Loucy (cell line): Measurements from ENCODE around the gene NPW.
A peak's percentile ranks its signal among the peaks of the same experiment; 100 is the strongest.

Experiments
- H2AFZ ChIP-seq: fragments of 200-600 bp; sonication (generic); 2 replicates; pipeline ENCODE4 v1.6.0; 2016; ENCODE audit warnings: antibody characterized with exemption, mild to moderate bottlenecking, low read length, moderate library complexity
- H3F3A ChIP-seq: fragments of 200-600 bp; 2 replicates; pipeline ENCODE4 v1.6.0; 2016; ENCODE audit warnings: antibody characterized with exemption, low read depth, mild to moderate bottlenecking
- H3K27me3 ChIP-seq: fragments of 200-600 bp; sonication (generic); 2 replicates; pipeline ENCODE4 v1.6.1; 2014; ENCODE audit warnings: low read length, mild to moderate bottlenecking; ENCODE audit not compliant: insufficient read depth, poor library complexity, severe bottlenecking
- H3K36me3 ChIP-seq: fragments of 200-600 bp; sonication (generic); 2 replicates; pipeline ENCODE4 v1.6.1; 2016; ENCODE audit warnings: low read length; ENCODE audit not compliant: insufficient read depth
- H3K4me1 ChIP-seq: fragments of 200-600 bp; sonication (generic); 2 replicates; pipeline ENCODE4 v1.5.1; 2014; ENCODE audit warnings: low read length, mild to moderate bottlenecking; ENCODE audit not compliant: insufficient read depth, poor library complexity, severe bottlenecking
- H3K4me2 ChIP-seq: fragments of 200-600 bp; sonication (generic); 2 replicates; pipeline ENCODE4 v1.6.0; 2014; ENCODE audit warnings: antibody characterized with exemption, low read length, low read depth, mild to moderate bottlenecking; ENCODE audit not compliant: poor library complexity, severe bottlenecking
- H3K4me3 ChIP-seq: fragments of 200-600 bp; sonication (generic); 2 replicates; pipeline ENCODE4 v1.5.1; 2014; ENCODE audit warnings: low read length, mild to moderate bottlenecking, mixed read lengths; ENCODE audit not compliant: poor library complexity, severe bottlenecking
- H3K79me2 ChIP-seq: fragments of 200-600 bp; sonication (generic); 2 replicates; pipeline ENCODE4 v1.6.1; 2014; ENCODE audit warnings: low read length; ENCODE audit not compliant: insufficient read depth
- H3K9ac ChIP-seq: fragments of 200-600 bp; sonication (generic); 2 replicates; pipeline ENCODE4 v1.6.0; 2014; ENCODE audit warnings: mild to moderate bottlenecking, low read depth, low read length, moderate library complexity; ENCODE audit not compliant: poor library complexity, severe bottlenecking
- H3K9me2 ChIP-seq: fragments of 200-600 bp; sonication (generic); replicated peaks from 2 replicates; pipeline ENCODE4 v1.6.1; 2016; ENCODE audit warnings: low read depth, low read length, mixed read lengths
- H3K9me3 ChIP-seq: fragments of 200-600 bp; sonication (generic); 2 replicates; pipeline ENCODE4 v1.6.1; 2014; ENCODE audit warnings: mild to moderate bottlenecking, antibody characterized with exemption, low read length, low read depth; ENCODE audit not compliant: insufficient read depth
- H4K20me1 ChIP-seq: fragments of 200-600 bp; sonication (generic); 2 replicates; pipeline ENCODE4 v1.6.0; 2014; ENCODE audit warnings: antibody characterized with exemption, low read length, mild to moderate bottlenecking; ENCODE audit not compliant: insufficient read depth, poor library complexity, severe bottlenecking
- EZH2phosphoT487 ChIP-seq: fragments of 200-600 bp; IDR thresholded peaks from 2 replicates; pipeline ENCODE4 v1.6.1; 2018; ENCODE audit warnings: antibody characterized with exemption, mild to moderate bottlenecking, moderate library complexity, borderline replicate concordance
- TF ChIP-seq, protein P1 (sequence below): fragments of 200-600 bp; sonication (generic); conservative IDR thresholded peaks from 2 replicates; pipeline ENCODE4 v1.5.1; 2014; ENCODE audit warnings: mild to moderate bottlenecking, antibody characterized with exemption, low read length

Gene NPW

DNA sequence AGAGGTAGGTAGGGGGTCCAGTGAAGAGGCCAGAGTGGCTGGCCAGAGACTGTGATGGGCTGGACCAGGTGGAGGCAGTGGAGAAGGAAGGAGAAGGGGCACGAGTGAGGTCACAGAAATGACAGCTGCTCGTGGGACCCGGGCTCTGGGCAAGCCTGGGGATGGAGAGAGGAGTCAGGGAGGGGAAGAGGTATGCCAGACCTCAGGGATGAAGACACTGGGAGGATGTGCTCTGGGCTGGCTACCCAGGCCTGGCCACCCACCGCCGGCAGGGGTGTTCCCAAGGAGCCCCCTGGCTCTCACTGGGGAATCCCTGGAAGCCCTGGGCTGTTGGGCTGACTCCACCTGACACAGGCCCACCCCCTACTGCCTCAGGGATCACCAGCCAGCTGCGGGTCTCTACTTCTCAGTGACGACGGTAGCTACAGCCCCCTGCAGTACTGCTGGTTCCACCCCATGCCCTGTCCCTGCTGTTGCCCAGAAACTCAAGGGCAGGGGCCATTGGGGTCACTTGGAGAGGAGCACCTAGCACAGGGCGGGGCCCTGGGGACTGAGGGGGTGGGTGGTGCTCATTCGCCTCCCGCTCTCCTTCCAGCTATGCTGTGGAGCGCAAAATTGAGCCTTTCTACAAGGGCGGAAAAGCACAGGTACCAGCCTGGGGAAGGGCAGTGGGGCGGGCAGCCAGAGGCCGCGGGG, 46.0 kb upstream of the NPW start:
- H3F3A ChIP-seq: peaks cover 2% of the 10 kb centered on the region; the same call in 1 of the 2 replicates
- no peaks in the 10 kb centered on the region for H4K20me1 ChIP-seq
- peaks cover 22% of the 10 kb centered on the region; the same call in 1 of the 2 replicates for H3K79me2 ChIP-seq
- no peak overlapping the region for H3K9ac ChIP-seq
- H3K4me2 ChIP-seq: peak overlapping the region; percentile 75
- H3K4me3 ChIP-seq: no peak overlapping the region
- no peaks in the 10 kb centered on the region for H3K9me3 ChIP-seq
- H3K9me2 ChIP-seq: no peaks in the 10 kb centered on the region
- no peaks in the 10 kb centered on the region for H3K36me3 ChIP-seq
- TF ChIP-seq EZH2phosphoT487: no peak
- TF ChIP-seq, protein P1, sequence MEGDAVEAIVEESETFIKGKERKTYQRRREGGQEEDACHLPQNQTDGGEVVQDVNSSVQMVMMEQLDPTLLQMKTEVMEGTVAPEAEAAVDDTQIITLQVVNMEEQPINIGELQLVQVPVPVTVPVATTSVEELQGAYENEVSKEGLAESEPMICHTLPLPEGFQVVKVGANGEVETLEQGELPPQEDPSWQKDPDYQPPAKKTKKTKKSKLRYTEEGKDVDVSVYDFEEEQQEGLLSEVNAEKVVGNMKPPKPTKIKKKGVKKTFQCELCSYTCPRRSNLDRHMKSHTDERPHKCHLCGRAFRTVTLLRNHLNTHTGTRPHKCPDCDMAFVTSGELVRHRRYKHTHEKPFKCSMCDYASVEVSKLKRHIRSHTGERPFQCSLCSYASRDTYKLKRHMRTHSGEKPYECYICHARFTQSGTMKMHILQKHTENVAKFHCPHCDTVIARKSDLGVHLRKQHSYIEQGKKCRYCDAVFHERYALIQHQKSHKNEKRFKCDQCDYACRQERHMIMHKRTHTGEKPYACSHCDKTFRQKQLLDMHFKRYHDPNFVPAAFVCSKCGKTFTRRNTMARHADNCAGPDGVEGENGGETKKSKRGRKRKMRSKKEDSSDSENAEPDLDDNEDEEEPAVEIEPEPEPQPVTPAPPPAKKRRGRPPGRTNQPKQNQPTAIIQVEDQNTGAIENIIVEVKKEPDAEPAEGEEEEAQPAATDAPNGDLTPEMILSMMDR: no peak
- no peaks in the 10 kb centered on the region for H3K27me3 ChIP-seq
- no peak overlapping the region for H2AFZ ChIP-seq
- H3K4me1 ChIP-seq: no peaks in the 10 kb centered on the region

DNA sequence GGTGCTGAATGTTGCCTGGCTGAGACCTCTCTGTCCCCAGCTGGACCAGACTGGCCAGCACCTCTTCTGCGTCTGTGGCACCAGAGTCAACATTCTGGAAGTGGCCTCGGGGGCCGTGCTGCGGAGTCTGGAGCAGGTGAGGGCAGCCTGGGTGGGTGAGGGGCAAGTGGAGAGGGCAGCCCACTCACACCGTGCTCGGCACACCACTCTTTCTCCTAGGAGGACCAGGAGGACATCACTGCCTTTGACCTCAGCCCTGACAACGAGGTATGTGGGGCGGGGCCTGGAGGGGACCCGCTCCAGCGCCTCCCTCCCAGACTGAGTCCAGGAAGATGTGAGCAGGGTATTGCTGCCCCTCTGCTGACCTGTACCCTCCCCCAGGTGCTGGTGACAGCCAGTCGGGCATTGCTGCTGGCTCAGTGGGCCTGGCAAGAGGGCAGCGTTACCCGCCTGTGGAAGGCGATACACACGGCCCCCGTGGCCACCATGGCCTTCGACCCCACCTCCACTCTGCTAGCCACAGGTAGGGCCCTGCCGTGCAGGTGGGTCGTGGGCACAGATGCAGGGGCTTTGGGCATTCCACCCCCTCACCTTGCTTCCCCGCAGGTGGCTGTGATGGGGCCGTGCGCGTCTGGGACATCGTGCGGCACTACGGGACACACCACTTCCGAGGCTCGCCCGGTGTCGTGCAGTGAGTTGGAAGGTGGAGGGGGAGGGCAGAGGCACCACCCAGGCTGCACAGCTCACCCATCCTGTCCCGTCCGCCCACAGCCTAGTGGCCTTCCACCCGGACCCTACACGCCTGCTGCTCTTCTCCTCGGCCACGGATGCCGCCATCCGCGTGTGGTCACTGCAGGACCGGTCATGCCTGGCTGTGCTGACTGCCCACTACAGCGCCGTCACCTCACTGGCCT, 45.2 kb upstream of the NPW start:
- Histone ChIP-seq H3F3A (peaks cover 2% of the 10 kb centered on the region; the same call in 1 of the 2 replicates), H2AFZ (no peak overlapping the region), H3K27me3 (no peaks in the 10 kb centered on the region), H4K20me1 (no peaks in the 10 kb centered on the region), H3K79me2 (peaks cover 22% of the 10 kb centered on the region; the same call in 1 of the 2 replicates), H3K9ac (no peak overlapping the region), H3K4me3 (no peak overlapping the region), H3K4me2 (no peak overlapping the region), H3K9me3 (no peaks in the 10 kb centered on the region), H3K9me2 (no peaks in the 10 kb centered on the region), H3K36me3 (no peaks in the 10 kb centered on the region), H3K4me1 (no peaks in the 10 kb centered on the region)
- TF ChIP-seq, protein P1: no peak
- TF ChIP-seq EZH2phosphoT487: no peak

DNA sequence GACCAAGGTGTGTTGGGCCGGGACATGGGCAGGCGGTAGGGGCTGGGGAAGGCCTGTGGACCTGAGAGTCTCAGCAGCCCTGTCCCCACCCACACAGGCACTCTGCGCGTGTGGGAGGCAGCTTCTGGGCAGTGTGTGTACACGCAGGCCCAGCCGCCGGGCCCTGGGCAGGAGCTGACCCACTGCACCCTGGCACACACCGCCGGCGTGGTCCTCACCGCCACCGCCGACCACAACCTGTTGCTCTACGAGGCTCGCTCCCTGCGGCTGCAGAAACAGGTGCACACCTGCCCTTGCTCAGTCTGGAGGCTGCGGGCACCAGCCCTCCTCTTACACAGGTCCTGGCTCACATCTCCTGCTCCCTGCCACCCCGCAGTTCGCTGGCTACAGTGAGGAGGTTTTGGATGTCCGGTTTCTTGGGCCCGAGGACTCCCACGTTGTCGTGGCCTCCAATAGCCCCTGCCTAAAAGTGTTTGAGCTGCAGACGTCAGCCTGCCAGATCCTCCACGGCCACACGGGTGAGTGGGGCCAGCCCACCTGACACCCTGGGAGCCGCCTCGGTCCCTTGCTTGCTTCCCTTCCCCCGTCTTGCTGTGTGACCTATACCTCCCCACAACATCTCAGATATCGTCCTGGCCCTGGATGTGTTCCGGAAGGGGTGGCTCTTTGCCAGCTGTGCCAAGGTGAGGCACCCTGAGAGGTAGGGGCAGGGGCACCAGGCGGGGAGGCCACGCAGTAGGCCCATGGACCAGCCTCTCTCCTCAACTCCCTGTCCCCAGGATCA, 44.0 kb upstream of the NPW start:
- H3K9me2 ChIP-seq: no peaks in the 10 kb centered on the region
- H3K4me1 ChIP-seq: no peaks in the 10 kb centered on the region
- H3K9ac ChIP-seq: no peak overlapping the region
- no peaks in the 10 kb centered on the region for H3K27me3 ChIP-seq
- no peaks in the 10 kb centered on the region for H3K9me3 ChIP-seq
- H4K20me1 ChIP-seq: no peaks in the 10 kb centered on the region
- H3K4me2 ChIP-seq: no peak overlapping the region
- H3K4me3 ChIP-seq: no peak overlapping the region
- TF ChIP-seq, protein P1: no peak
- TF ChIP-seq EZH2phosphoT487: no peak
- H3F3A ChIP-seq: peaks cover 2% of the 10 kb centered on the region; the same call in 1 of the 2 replicates
- H2AFZ ChIP-seq: no peak overlapping the region
- no peaks in the 10 kb centered on the region for H3K36me3 ChIP-seq
- peaks cover 22% of the 10 kb centered on the region; the same call in 1 of the 2 replicates for H3K79me2 ChIP-seq
